ENCODE results near the gene CXCL13.

CXCL13 gene

DNA sequence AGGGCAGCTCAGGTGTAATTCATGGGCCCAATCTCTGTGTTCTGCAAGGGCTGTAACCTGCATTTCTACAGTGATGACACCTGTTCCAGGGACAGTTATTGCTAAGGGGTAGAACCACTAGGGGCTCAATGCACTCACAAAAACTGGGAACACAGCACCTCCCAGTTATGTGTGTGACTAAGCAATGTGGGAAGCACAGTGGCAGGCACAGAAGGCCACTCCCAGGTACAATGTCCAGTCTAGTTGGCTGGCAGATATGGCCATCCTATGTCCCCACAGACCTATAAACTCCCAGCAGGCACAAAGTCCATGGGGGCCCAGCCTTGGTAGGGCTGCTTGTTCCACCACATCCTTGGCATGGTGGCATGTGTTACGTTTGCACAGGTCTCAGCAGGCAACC is 25.7 kb downstream of the CXCL13 start:
- no peak for TF ChIP-seq EZH2phosphoT487 (IDR thresholded peaks at IDR 0.05; ENCODE audit: low read length)
- TF ChIP-seq EZH2 (optimal IDR thresholded peaks at IDR 0.05; ENCODE audit: low read depth, low read length) = no peak
- no peaks in the 10 kb centered on the region for H4K20me1 ChIP-seq (ENCODE audit: insufficient read depth, low read length)
- no peak overlapping the region for H3K9ac ChIP-seq (ENCODE audit: low read length)
- no peaks in the 10 kb centered on the region for H3K9me3 ChIP-seq (replicated peaks; ENCODE audit: insufficient read depth, low read length)
- H3F3A ChIP-seq (ENCODE audit: insufficient read depth, low read length) = no peaks in the 10 kb centered on the region
- H3K27ac ChIP-seq (ENCODE audit: low read length) = no peak overlapping the region
- H2AFZ ChIP-seq (ENCODE audit: low read length) = no peak overlapping the region
- no peaks in the 10 kb centered on the region for H3K9me2 ChIP-seq (replicated peaks; ENCODE audit: insufficient read depth, low read length)
- no peaks in the 10 kb centered on the region for H3K27me3 ChIP-seq (replicated peaks; ENCODE audit: insufficient read depth, low read length)
- H3K79me2 ChIP-seq (ENCODE audit: low read length) = no peaks in the 10 kb centered on the region
- no peak overlapping the region for H3K4me2 ChIP-seq (ENCODE audit: low read depth, low read length)
- H3K4me1 ChIP-seq (ENCODE audit: low read length) = no peaks in the 10 kb centered on the region
- no peak overlapping the region for H3K4me3 ChIP-seq (ENCODE audit: low read length)
- H3K36me3 ChIP-seq (replicated peaks; ENCODE audit: insufficient read depth, low read length) = no peaks in the 10 kb centered on the region
- DNase-seq = no peak

DNA sequence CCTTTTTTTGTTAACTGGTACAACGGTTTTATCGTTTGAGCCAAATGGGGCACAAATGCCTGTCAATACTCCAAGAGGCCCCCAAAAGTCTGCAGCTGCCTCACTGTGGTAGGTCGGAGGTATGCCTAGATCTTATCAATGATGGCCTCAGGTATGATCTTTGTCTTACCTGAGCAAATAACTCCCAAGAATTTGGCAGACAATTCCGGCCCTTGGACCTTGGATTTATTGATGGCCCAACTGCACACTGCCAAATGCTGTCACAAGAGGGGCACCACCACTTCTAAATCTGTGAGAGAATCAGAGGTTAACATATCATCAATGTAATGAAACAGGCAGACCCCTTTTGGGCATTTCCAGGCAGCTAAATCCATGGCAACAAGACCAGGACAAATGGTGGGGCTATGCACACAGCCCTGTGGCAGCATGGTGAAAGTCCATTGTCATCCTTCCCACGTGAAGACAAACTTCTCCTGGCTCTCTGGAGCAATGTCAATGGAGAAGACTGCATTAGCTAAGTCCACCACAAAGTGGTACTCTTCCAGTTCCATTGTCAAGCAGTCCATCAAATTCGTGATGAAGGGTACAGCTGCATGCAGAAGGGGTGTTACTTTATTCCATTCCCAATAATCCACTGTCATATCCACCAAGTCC is 28.6 kb downstream of the CXCL13 start:
- Histone ChIP-seq H3K9me2 (replicated peaks; ENCODE audit: insufficient read depth, low read length) (no peaks in the 10 kb centered on the region), H3K27ac (ENCODE audit: low read length) (no peak overlapping the region), H3K9me3 (replicated peaks; ENCODE audit: insufficient read depth, low read length) (no peaks in the 10 kb centered on the region), H4K20me1 (ENCODE audit: insufficient read depth, low read length) (no peaks in the 10 kb centered on the region), H3K4me2 (ENCODE audit: low read depth, low read length) (no peak overlapping the region), H3K4me3 (ENCODE audit: low read length) (no peak overlapping the region), H2AFZ (ENCODE audit: low read length) (no peak overlapping the region), H3F3A (ENCODE audit: insufficient read depth, low read length) (no peaks in the 10 kb centered on the region), H3K36me3 (replicated peaks; ENCODE audit: insufficient read depth, low read length) (no peaks in the 10 kb centered on the region), H3K4me1 (ENCODE audit: low read length) (no peaks in the 10 kb centered on the region), H3K79me2 (ENCODE audit: low read length) (no peaks in the 10 kb centered on the region), H3K27me3 (replicated peaks; ENCODE audit: insufficient read depth, low read length) (no peaks in the 10 kb centered on the region), H3K9ac (ENCODE audit: low read length) (no peak overlapping the region)
- TF ChIP-seq, protein P1, sequence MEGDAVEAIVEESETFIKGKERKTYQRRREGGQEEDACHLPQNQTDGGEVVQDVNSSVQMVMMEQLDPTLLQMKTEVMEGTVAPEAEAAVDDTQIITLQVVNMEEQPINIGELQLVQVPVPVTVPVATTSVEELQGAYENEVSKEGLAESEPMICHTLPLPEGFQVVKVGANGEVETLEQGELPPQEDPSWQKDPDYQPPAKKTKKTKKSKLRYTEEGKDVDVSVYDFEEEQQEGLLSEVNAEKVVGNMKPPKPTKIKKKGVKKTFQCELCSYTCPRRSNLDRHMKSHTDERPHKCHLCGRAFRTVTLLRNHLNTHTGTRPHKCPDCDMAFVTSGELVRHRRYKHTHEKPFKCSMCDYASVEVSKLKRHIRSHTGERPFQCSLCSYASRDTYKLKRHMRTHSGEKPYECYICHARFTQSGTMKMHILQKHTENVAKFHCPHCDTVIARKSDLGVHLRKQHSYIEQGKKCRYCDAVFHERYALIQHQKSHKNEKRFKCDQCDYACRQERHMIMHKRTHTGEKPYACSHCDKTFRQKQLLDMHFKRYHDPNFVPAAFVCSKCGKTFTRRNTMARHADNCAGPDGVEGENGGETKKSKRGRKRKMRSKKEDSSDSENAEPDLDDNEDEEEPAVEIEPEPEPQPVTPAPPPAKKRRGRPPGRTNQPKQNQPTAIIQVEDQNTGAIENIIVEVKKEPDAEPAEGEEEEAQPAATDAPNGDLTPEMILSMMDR (IDR thresholded peaks at IDR 0.05; ENCODE audit: low read length) = no peak
- no peak for TF ChIP-seq EZH2phosphoT487 (IDR thresholded peaks at IDR 0.05; ENCODE audit: low read length)
- no peak for TF ChIP-seq EZH2 (optimal IDR thresholded peaks at IDR 0.05; ENCODE audit: low read depth, low read length)
- no peak for DNase-seq

DNA sequence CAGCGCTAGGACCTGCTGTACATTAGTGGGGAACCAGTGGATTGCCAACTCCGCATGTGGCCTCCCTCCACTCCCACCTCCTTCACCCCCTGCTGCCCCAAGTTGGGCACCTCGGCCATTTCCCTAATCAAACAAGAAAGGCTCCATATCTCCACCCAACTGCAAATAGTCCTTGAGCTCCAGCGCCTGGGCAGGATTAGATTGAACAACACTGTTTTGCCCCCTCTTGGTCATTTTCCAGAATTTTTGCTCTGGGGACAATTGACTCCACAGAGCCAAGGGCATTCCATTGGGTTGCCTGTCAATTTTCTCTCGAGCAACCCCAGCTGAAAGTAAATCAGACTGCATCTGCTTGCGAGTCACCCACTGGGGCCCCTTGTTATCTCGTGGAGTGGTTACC is 29.6 kb downstream of the CXCL13 start:
- no peaks in the 10 kb centered on the region for H3K9me2 ChIP-seq (replicated peaks; ENCODE audit: insufficient read depth, low read length)
- no peaks in the 10 kb centered on the region for H4K20me1 ChIP-seq (ENCODE audit: insufficient read depth, low read length)
- no peaks in the 10 kb centered on the region for H3K4me1 ChIP-seq (ENCODE audit: low read length)
- no peak overlapping the region for H3K4me3 ChIP-seq (ENCODE audit: low read length)
- H3F3A ChIP-seq (ENCODE audit: insufficient read depth, low read length) = no peaks in the 10 kb centered on the region
- H3K36me3 ChIP-seq (replicated peaks; ENCODE audit: insufficient read depth, low read length) = no peaks in the 10 kb centered on the region
- no peak overlapping the region for H2AFZ ChIP-seq (ENCODE audit: low read length)
- H3K79me2 ChIP-seq (ENCODE audit: low read length) = no peaks in the 10 kb centered on the region
- no peak overlapping the region for H3K4me2 ChIP-seq (ENCODE audit: low read depth, low read length)
- no peak overlapping the region for H3K27ac ChIP-seq (ENCODE audit: low read length)
- H3K9me3 ChIP-seq (replicated peaks; ENCODE audit: insufficient read depth, low read length) = no peaks in the 10 kb centered on the region
- H3K9ac ChIP-seq (ENCODE audit: low read length) = no peak overlapping the region
- no peak for DNase-seq
- TF ChIP-seq, protein P1 (IDR thresholded peaks at IDR 0.05; ENCODE audit: low read length) = no peak
- no peak for TF ChIP-seq EZH2 (optimal IDR thresholded peaks at IDR 0.05; ENCODE audit: low read depth, low read length)
- no peak for TF ChIP-seq EZH2phosphoT487 (IDR thresholded peaks at IDR 0.05; ENCODE audit: low read length)
- no peaks in the 10 kb centered on the region for H3K27me3 ChIP-seq (replicated peaks; ENCODE audit: insufficient read depth, low read length)

DNA sequence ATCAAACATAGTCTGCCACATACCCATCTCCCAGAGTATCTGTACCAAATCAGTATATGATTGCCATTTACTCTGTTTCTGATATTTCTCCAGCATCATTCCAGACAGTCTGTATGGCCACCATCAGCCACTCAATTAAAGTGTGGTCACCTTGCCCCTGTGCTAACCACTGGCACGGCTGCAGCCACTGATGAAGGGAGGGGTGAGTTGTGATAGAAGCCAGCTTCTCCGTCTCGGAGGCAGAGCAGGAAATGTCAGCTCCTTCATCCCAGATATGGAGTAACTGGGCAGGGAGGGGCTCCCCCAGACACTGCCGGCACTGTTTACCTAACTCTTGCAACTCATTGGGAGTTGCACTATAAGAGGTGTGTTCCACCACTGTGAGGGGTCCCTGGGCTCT is 30.3 kb downstream of the CXCL13 start:
- H3K27me3 ChIP-seq (replicated peaks; ENCODE audit: insufficient read depth, low read length) = no peaks in the 10 kb centered on the region
- H3K4me1 ChIP-seq (ENCODE audit: low read length) = no peaks in the 10 kb centered on the region
- no peaks in the 10 kb centered on the region for H3K36me3 ChIP-seq (replicated peaks; ENCODE audit: insufficient read depth, low read length)
- H3K27ac ChIP-seq (ENCODE audit: low read length) = no peak overlapping the region
- H3K4me3 ChIP-seq (ENCODE audit: low read length) = no peak overlapping the region
- H4K20me1 ChIP-seq (ENCODE audit: insufficient read depth, low read length) = no peaks in the 10 kb centered on the region
- H3K79me2 ChIP-seq (ENCODE audit: low read length) = no peaks in the 10 kb centered on the region
- no peaks in the 10 kb centered on the region for H3F3A ChIP-seq (ENCODE audit: insufficient read depth, low read length)
- H3K4me2 ChIP-seq (ENCODE audit: low read depth, low read length) = no peak overlapping the region
- DNase-seq = no peak
- H3K9me3 ChIP-seq (replicated peaks; ENCODE audit: insufficient read depth, low read length) = no peaks in the 10 kb centered on the region
- no peak overlapping the region for H3K9ac ChIP-seq (ENCODE audit: low read length)
- H3K9me2 ChIP-seq (replicated peaks; ENCODE audit: insufficient read depth, low read length) = no peaks in the 10 kb centered on the region
- H2AFZ ChIP-seq (ENCODE audit: low read length) = no peak overlapping the region
- TF ChIP-seq EZH2phosphoT487 (IDR thresholded peaks at IDR 0.05; ENCODE audit: low read length) (no peak), EZH2 (optimal IDR thresholded peaks at IDR 0.05; ENCODE audit: low read depth, low read length) (no peak)
- TF ChIP-seq, protein P1 (IDR thresholded peaks at IDR 0.05; ENCODE audit: low read length) = no peak
